Right atrium auricular region (tissue), 2 donors: ENCODE measurements around the gene CAPN13. TPM values are rescaled to one million over a fixed set of nuclear protein-coding genes. Genes with fewer than 3 reads are reported as not detected.
A peak's percentile ranks its signal among the peaks of the same experiment; 100 is the strongest.

Source experiments
- DNase-seq: peaks from one replicate; pipeline ENCODE4 v3.0.0-alpha.2; 2019; ENCODE audit warnings: low spot score
- H3K27ac ChIP-seq, 2 donors: fragments of 200-600 bp; sonication (generic); 1 replicate in 1 of 2; 2 replicates in 1 of 2; pipeline ENCODE4 v1.5.1; 2016 to 2019
- H3K27me3 ChIP-seq, 2 donors: fragments of 200-600 bp; sonication (generic); one replicate each; pipeline versions ENCODE4 v1.5.1 to v1.6.0; 2017 to 2019
- H3K36me3 ChIP-seq: fragments of 200-600 bp; sonication (generic); one replicate; pipeline ENCODE4 v1.5.1; 2016
- H3K4me1 ChIP-seq, 2 donors: fragments of 200-600 bp; sonication (generic); one replicate each; pipeline versions ENCODE4 v1.5.1 to v1.6.0; 2017 to 2019
- H3K4me3 ChIP-seq, 2 donors: fragments of 200-600 bp; sonication (generic); 1 replicate in 1 of 2; 2 replicates in 1 of 2; pipeline ENCODE4 v1.5.1; 2017 to 2019; ENCODE audit warnings: mild to moderate bottlenecking in 1 of 2, moderate library complexity in 1 of 2
- H3K9me3 ChIP-seq, 2 donors: fragments of 200-600 bp; sonication (generic); one replicate each; pipeline ENCODE4 v1.5.1; 2019
- total RNA-seq, 2 donors: library from RNA; depleted of rRNA; stranded (reverse); fragments of >200 nt; gene quantifications; one replicate each; pipeline ENCODE4 v1.1.0, GENCODE V29; 2016
- TF ChIP-seq, protein P1 (sequence below), 2 donors: fragments of 200-600 bp; sonication (generic); IDR thresholded peaks; one replicate each; pipeline ENCODE4 v1.5.1; 2019; ENCODE audit warnings: antibody characterized with exemption in 2 of 2

CAPN13 gene
- total RNA-seq, 2 donors from 2014 or later: not detected

GRCh38 chr2:30688956-30689401, 118.3 kb downstream of the CAPN13 start:
- Histone ChIP-seq H3K4me3 (no peak overlapping the region), H3K27ac (peak overlapping the region; percentile 35 to 58)
- DNase-seq: peak; percentile 58

GRCh38 chr2:30686669-30687068, 120.6 kb downstream of the CAPN13 start:
- DNase-seq: peak; percentile 48
- H3K27ac ChIP-seq: no peak overlapping the region
- H3K36me3 ChIP-seq: no peaks in the 10 kb centered on the region
- H3K9me3 ChIP-seq: no peaks in the 10 kb centered on the region
- TF ChIP-seq, protein P1, sequence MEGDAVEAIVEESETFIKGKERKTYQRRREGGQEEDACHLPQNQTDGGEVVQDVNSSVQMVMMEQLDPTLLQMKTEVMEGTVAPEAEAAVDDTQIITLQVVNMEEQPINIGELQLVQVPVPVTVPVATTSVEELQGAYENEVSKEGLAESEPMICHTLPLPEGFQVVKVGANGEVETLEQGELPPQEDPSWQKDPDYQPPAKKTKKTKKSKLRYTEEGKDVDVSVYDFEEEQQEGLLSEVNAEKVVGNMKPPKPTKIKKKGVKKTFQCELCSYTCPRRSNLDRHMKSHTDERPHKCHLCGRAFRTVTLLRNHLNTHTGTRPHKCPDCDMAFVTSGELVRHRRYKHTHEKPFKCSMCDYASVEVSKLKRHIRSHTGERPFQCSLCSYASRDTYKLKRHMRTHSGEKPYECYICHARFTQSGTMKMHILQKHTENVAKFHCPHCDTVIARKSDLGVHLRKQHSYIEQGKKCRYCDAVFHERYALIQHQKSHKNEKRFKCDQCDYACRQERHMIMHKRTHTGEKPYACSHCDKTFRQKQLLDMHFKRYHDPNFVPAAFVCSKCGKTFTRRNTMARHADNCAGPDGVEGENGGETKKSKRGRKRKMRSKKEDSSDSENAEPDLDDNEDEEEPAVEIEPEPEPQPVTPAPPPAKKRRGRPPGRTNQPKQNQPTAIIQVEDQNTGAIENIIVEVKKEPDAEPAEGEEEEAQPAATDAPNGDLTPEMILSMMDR (IDR thresholded peaks at IDR 0.05): no peak
- peaks cover 0 to 27% of the 10 kb centered on the region in 2 donors for H3K4me1 ChIP-seq
- no peak overlapping the region for H3K4me3 ChIP-seq
- H3K27me3 ChIP-seq: no peaks in the 10 kb centered on the region

More at GRCh38 chr2:30688956-30689401, 118.3 kb downstream of the CAPN13 start:
- Histone ChIP-seq H3K9me3 (no peaks in the 10 kb centered on the region), H3K4me1 (peaks cover 0 to 30% of the 10 kb centered on the region in 2 donors), H3K36me3 (no peaks in the 10 kb centered on the region), H3K27me3 (no peaks in the 10 kb centered on the region)
- TF ChIP-seq, protein P1 (IDR thresholded peaks at IDR 0.05): no peak

DNA sequence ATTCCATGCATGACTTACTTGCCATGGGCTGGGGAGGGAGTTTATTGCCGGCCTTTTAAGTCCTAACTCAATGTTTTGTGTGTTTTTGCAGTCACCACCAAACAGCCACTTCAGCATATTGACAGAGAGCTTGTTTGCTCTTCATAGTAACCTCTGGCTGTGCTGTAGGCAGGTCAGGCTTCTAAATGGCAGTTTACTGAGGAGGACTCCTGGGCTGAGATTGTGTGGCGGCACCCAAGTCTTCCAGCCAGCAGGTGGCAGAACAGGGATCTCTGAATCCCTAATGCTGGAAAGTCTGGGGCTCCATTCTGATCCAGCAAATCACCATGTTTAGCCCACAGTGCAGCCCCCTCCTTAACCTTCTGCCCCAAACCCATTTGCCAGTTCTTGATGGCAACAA, 121.2 kb downstream of the CAPN13 start:
- TF ChIP-seq, protein P1 (IDR thresholded peaks at IDR 0.05): peak in 1 of 2 donors; percentile 23
- Histone ChIP-seq H3K27me3 (no peaks in the 10 kb centered on the region), H3K4me3 (no peak overlapping the region), H3K27ac (no peak overlapping the region), H3K4me1 (peaks cover 0 to 27% of the 10 kb centered on the region in 2 donors), H3K9me3 (no peaks in the 10 kb centered on the region), H3K36me3 (no peaks in the 10 kb centered on the region)
- peak; percentile 9 for DNase-seq

DNA sequence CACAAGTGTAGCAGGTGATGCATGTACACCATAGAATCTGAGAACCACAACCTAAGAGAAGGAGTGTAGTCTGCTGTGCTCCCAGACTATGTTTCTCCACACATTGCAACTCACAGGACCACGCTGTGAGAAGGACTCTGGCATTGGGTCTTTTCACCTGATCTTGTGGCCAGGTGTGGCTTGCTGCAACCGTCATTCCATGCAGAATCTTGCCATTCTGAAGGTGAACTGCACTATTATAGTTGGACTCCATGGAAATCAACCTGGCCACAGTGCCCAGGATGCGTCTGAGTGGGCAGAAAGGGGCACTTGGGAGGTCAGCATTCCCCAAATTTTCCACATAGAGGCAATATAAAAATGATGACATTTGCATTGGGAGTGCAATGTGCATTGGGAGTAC, 122.2 kb downstream of the CAPN13 start:
- Histone ChIP-seq H3K4me1 (peaks cover 0 to 22% of the 10 kb centered on the region in 2 donors), H3K4me3 (no peak overlapping the region), H3K9me3 (no peaks in the 10 kb centered on the region), H3K27ac (no peak overlapping the region), H3K36me3 (no peaks in the 10 kb centered on the region), H3K27me3 (no peaks in the 10 kb centered on the region)
- DNase-seq: peak; percentile 9
- TF ChIP-seq, protein P1 (IDR thresholded peaks at IDR 0.05): no peak

- peaks cover 0 to 17% of the 10 kb centered on the region in 2 donors for H3K4me1 ChIP-seq
- H3K4me3 ChIP-seq: no peak overlapping the region
- H3K9me3 ChIP-seq: no peaks in the 10 kb centered on the region
- H3K36me3 ChIP-seq: no peaks in the 10 kb centered on the region
- no peak overlapping the region for H3K27ac ChIP-seq
- no peaks in the 10 kb centered on the region for H3K27me3 ChIP-seq
- TF ChIP-seq, protein P1 (IDR thresholded peaks at IDR 0.05): no peak
- no peak for DNase-seq
Observed at GRCh38 chr2:30684516-30684915, 122.7 kb downstream of the CAPN13 start.

DNA sequence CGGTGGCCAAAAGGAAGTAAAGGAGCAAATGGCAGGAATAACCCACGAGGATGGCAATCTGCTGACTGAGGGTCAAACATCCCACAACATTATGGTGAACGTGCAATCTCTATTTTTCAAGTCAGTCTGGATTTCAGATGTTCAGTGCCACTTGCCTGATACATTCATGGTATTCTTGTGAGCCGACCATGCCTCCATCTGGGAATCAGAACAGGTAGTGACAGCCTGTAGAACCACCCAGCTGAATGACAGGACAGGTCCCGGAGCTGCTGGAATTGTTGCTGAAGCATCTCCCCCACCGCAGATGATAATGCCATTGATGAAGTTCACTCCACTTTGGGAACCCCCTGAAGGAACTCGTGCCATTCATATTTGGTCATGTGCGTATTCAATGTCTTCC, 123.2 kb downstream of the CAPN13 start:
- no peaks in the 10 kb centered on the region for H3K27me3 ChIP-seq
- no peaks in the 10 kb centered on the region for H3K9me3 ChIP-seq
- no peak overlapping the region for H3K27ac ChIP-seq
- H3K4me3 ChIP-seq: no peak overlapping the region
- H3K36me3 ChIP-seq: no peaks in the 10 kb centered on the region
- TF ChIP-seq, protein P1 (IDR thresholded peaks at IDR 0.05): no peak
- peaks cover 0 to 12% of the 10 kb centered on the region in 2 donors for H3K4me1 ChIP-seq
- peak; percentile 43 for DNase-seq
